Activated CD4-positive, alpha-beta T cell treated with anti-CD3 and anti-CD28 coated beads, Interleukin-2, amount 10 ng/mL, durations not matched to agents 7 days and 5 days (primary cell): ENCODE measurements around the gene CACNA2D4. TPM values are rescaled to one million over a fixed set of nuclear protein-coding genes. Genes with fewer than 3 reads are reported as not detected.

Experiments
- CTCF ChIA-PET: fragments of 350-600 bp; sonication (Branson Sonifier 250); formaldehyde crosslinking; loops from one replicate; lab custom pipeline; 2021; ENCODE audit warnings: antibody characterized with exemption; lab: Charles Lee
- POLR2A ChIA-PET: fragments of 350-600 bp; sonication (Branson Sonifier 250); formaldehyde crosslinking; loops from one replicate; lab custom pipeline; 2021; ENCODE audit warnings: antibody characterized with exemption; lab: Charles Lee
- DNase-seq: peaks from one replicate; pipeline ENCODE4 v3.0.0-alpha.2; 2020
- H3K27ac Mint-ChIP-seq: one replicate; pipeline ENCODE4 v1.8.0; 2021; ENCODE audit warnings: mild to moderate bottlenecking, moderate library complexity, mixed read lengths
- H3K27me3 Mint-ChIP-seq: one replicate; pipeline ENCODE4 v1.8.0; 2021; ENCODE audit warnings: mixed read lengths
- H3K36me3 Mint-ChIP-seq: one replicate; pipeline ENCODE4 v1.8.0; 2021; ENCODE audit warnings: low read depth, mixed read lengths
- H3K4me1 Mint-ChIP-seq: one replicate; pipeline ENCODE4 v1.8.0; 2021; ENCODE audit warnings: mixed read lengths
- H3K4me3 Mint-ChIP-seq: one replicate; pipeline ENCODE4 v1.8.0; 2021; ENCODE audit warnings: mild to moderate bottlenecking, moderate library complexity, mixed read lengths
- H3K9me3 Mint-ChIP-seq: one replicate; pipeline ENCODE4 v1.8.0; 2021; ENCODE audit warnings: mixed read lengths
- total RNA-seq, 2 experiments: library from RNA; stranded (reverse); gene quantifications; one replicate each; pipeline ENCODE4 v1.2.3, GENCODE V29; 2021

Gene CACNA2D4
- total RNA-seq, 2 experiments from 2014 or later: 12.9 to 16.4 TPM

DNA sequence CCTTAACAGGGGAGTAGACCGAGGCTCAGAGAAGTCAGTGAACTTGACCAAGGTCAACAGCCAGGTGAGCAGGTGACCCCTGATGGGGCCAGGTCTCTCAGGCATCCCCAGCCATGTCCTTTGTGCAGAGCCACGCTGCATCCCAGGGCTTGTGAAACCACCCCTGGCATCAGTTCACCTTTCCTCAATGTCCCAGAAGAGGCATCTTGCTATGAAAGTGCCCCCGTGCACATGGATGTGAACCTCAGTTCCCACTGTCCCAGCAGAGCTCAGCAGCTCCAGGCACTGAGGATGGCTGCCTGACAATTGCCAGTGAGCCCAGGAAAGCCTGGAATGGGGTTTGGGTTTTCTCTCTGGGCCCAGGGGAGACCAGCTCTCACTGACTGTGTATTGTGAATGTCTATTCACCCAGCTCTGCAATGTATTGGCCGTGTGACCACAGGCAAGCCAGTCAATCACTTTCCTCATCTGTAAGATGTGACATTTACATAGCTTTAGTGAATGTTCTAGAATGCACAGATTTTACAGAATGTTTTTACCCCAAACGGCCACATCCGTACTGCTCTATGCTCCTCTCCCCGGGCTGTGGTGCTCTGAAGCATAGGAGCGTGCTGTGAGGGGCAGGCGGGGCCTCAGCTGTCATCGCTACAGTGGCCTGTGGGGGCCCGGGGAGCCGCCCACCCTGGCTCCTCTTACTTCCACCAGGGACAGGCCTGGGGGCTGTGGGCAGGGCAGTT, 4.9 kb downstream of the CACNA2D4 start:
- no peak for DNase-seq

DNA sequence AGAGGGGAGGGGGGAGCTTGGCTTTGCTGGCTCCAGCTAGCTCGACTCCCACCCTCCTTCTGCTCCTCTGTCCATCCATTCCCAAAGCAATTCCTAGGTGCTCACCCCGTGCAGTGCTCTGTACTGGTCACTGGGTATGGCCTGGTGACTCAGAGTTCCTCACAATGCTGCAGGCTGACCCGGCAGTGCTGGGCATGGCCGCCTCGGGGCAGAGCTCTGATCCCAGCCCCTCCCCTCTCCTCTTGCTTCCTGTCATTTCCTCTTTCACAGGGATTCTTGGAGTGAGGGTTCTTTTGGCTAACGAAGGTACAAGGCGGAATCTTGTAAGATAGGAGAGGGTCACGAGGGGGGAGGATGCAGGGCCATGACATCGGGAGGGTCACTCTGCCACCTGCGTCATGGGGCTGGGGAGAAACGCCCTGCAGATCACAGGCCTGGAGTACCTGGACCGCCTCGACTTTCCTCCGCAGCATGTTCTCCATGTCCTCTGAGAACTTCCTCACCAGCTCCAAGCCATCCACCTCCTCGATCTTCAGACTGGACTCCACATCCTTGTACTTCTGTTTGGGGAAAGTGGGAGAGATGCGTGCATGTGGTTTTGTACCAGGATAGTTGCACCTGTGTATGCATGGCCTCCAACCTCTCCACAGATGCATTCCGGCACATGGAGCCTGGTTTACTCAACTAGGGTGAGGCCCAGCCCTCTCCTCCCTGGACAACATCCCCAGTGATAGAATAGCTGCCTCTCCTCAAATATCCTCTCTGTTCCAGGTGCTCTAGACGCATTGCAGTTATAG, 5.7 kb downstream of the CACNA2D4 start:
- no peak overlapping the region for H3K27ac Mint-ChIP-seq
- H3K36me3 Mint-ChIP-seq: no peaks in the 10 kb centered on the region
- no peak for DNase-seq
- no peak overlapping the region for H3K4me3 Mint-ChIP-seq
- H3K9me3 Mint-ChIP-seq: no peaks in the 10 kb centered on the region
- H3K27me3 Mint-ChIP-seq: peaks cover 3% of the 10 kb centered on the region
- POLR2A ChIA-PET: no interaction called here
- peaks cover 25% of the 10 kb centered on the region for H3K4me1 Mint-ChIP-seq
- CTCF ChIA-PET: interaction anchor here (1.4 kb wide), 1 partner anchor 18 kb away, joined by 3 read pairs; no protein-coding TSS in a partner anchor

More for the DNA sequence above, 4.9 kb downstream of the CACNA2D4 start:
- H3K36me3 Mint-ChIP-seq: no peaks in the 10 kb centered on the region
- POLR2A ChIA-PET: no interaction called here
- peaks cover 3% of the 10 kb centered on the region for H3K27me3 Mint-ChIP-seq
- H3K9me3 Mint-ChIP-seq: no peaks in the 10 kb centered on the region
- CTCF ChIA-PET: interaction anchor here (1.1 to 2.2 kb wide), 3 partner anchors 12 to 26 kb away, joined by 3 to 8 read pairs (median 3); no protein-coding TSS in a partner anchor
- no peak overlapping the region for H3K27ac Mint-ChIP-seq
- H3K4me3 Mint-ChIP-seq: no peak overlapping the region
- peaks cover 24% of the 10 kb centered on the region for H3K4me1 Mint-ChIP-seq

DNA sequence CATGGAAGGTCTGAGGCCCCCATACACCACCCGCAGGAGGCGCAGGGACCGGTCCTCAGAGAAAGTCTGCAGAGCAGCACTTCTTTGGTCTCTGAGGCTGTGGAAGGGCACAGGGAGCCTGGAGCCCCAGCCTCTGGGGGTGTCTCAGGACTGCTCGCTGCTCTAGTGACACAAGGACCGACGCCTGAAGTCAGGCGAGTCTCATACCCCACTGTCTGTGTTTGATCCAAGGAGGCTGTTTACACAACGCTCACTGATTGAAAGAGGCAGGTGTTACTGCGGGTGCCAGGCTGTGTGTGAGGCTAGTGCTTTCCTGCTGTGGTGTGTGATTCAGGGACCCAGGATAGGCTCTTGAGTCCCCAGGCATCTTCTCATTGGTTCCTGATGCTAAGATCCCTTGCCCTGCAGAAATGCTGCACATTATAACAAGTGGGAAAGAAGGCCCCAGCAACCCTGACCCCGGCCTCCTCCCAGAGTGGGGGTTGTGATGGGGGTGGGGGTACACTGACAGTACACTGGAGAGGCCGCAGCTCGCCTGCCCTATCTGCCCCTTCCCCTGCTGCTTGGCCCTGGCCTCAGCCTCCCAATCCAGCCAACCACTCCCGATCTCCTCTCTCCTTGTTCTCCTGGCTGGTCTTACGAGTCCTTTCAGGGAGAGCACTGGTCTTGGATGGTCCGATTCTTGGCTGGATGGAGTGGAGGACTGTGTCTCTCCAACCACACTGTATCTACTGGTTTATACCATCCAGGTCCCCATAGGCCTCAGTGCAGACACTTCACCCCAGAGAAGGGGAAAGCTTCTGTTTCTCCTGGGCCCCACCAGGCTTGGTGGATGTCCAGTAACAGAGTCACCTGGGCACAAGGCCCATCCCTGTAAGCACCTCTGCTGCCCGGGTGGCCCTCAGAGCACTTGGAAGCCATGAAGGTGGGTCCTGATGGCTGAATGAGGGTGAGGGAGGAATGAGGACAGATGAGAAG, 6.6 kb downstream of the CACNA2D4 start:
- peaks cover 5% of the 10 kb centered on the region for H3K27me3 Mint-ChIP-seq
- ChIA-PET CTCF (interaction anchor here (1.4 kb wide), 1 partner anchor 19 kb away, joined by 3 read pairs; no protein-coding TSS in a partner anchor), POLR2A (no interaction called here)
- H3K4me3 Mint-ChIP-seq: no peak overlapping the region
- no peaks in the 10 kb centered on the region for H3K9me3 Mint-ChIP-seq
- H3K36me3 Mint-ChIP-seq: no peaks in the 10 kb centered on the region
- H3K27ac Mint-ChIP-seq: no peak overlapping the region
- no peak for DNase-seq
- peaks cover 24% of the 10 kb centered on the region for H3K4me1 Mint-ChIP-seq

DNA sequence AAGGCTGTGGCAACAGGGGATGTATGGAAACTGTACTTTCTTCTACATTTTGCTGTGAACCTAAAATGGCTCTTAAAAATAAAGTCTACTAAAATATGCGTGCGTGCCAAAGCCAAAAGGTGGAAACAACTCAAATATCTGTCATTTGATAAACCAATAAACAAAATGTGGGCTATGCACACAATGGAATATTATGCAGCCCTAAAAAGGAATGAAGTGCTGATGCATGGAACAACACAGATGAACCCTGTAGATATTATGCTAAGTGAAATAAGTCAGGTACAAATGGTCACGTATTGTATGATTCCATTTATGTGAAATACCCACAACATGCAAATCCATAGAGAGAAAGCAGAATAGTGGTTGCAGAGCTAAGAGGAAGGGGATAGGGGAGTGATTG, 8.0 kb downstream of the CACNA2D4 start:
- no peak for DNase-seq
- CTCF ChIA-PET: interaction anchor here (0.7 kb wide), 1 partner anchor 51 kb away, joined by 4 read pairs; no protein-coding TSS in a partner anchor
- Mint-ChIP-seq H3K4me1 (peaks cover 11% of the 10 kb centered on the region), H3K27me3 (peaks cover 15% of the 10 kb centered on the region), H3K27ac (no peak overlapping the region), H3K36me3 (no peaks in the 10 kb centered on the region), H3K4me3 (no peak overlapping the region), H3K9me3 (peaks cover 5% of the 10 kb centered on the region)
- POLR2A ChIA-PET: no interaction called here

DNA sequence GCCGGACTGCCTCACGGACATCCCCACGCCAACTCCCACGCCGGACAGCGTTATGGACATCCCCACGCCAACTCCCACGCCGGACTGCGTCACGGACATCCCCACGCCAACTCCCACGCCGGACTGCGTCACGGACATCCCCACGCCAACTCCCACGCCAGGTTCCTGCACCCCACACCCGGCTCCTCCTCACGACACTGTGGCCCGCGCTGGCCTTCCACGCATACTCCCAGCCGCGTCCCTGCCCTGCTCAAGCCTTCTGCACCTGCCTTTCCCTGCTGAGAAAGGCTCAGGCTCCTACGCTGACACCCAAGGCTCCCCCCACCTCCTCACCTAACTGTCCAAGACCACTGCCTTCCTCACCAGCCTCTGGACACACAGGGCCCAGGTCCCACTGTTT, 9.7 kb downstream of the CACNA2D4 start:
- Mint-ChIP-seq H3K36me3 (no peaks in the 10 kb centered on the region), H3K4me3 (no peak overlapping the region), H3K27ac (no peak overlapping the region), H3K27me3 (peaks cover 19% of the 10 kb centered on the region), H3K9me3 (peaks cover 14% of the 10 kb centered on the region), H3K4me1 (peaks cover 4% of the 10 kb centered on the region)
- DNase-seq: no peak
- CTCF ChIA-PET: no interaction called here
- POLR2A ChIA-PET: no interaction called here

DNA sequence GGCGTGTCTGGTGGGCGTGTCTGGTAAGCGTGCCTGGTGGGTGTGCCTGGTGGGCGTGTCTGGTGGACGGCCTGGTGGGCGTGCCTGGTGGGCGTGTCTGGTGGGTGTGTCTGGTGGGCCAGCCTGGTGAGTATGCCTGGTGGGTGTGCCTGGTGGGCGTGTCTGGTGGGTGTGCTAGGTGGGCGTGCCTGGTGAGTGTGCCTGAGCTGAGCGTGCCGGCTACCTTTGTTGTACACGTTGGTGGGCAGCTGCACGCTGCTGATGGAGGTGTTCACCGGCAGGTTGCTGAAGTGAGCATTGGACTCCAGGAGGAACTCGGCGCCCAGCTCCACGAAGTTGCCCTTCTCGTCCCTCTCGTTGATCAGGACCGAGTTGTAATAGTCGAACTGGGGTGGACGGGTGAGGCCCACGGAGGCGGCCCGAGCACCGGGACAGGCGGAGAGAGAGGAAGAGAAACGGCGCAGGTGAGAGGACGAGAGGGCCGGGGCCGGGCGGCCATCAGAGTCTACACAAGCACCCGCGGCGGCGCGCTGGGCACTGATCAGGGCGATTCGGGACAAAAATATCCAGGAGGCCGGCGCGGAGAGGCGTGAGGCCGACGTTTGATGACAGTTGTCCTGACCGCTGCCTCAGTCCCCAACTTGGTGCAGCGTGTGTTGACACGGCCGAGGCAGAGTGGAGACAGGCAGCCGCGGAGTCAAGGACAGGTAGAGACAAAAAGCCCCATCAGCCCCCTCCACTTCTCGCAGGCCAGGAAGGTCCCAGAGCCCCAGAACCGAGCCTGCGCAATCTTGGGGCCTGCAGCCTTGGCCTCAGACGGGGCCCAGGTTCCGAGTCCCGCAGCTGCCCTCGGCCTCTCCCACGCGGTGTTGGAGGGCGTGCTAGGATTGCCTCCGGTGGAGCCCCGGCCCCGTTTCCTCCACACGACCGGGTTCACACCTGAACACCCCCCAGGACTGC, 10.5 kb downstream of the CACNA2D4 start:
- peaks cover 26% of the 10 kb centered on the region for H3K27me3 Mint-ChIP-seq
- H3K4me3 Mint-ChIP-seq: no peak overlapping the region
- H3K27ac Mint-ChIP-seq: no peak overlapping the region
- H3K4me1 Mint-ChIP-seq: peaks cover 4% of the 10 kb centered on the region
- peaks cover 19% of the 10 kb centered on the region for H3K9me3 Mint-ChIP-seq
- H3K36me3 Mint-ChIP-seq: no peaks in the 10 kb centered on the region
- ChIA-PET CTCF (no interaction called here), POLR2A (no interaction called here)
- no peak for DNase-seq

DNA sequence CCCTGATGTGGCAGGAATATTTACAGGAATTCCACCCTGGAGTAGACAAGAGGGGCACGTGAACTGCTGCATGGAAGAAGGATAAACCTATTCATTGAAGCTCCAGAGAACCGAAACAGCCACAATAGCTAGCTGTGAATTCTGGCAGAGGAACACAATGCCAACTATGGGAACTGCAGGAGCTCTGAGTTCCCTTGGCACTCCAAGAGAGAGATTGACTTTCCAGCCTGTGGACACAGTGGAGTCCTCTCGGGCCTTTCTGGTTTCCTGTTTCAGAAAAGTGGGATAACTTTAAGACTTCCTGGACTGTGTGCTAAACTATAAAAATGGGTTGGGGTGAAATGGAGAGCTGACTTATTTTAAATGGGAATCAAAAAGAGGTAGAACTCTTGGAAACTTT, 11.9 kb downstream of the CACNA2D4 start:
- Mint-ChIP-seq H3K27me3 (peaks cover 36% of the 10 kb centered on the region), H3K27ac (no peak overlapping the region), H3K9me3 (peaks cover 24% of the 10 kb centered on the region), H3K36me3 (no peaks in the 10 kb centered on the region), H3K4me3 (no peak overlapping the region), H3K4me1 (peaks cover 4% of the 10 kb centered on the region)
- no peak for DNase-seq
- CTCF ChIA-PET: no interaction called here
- POLR2A ChIA-PET: no interaction called here

DNA sequence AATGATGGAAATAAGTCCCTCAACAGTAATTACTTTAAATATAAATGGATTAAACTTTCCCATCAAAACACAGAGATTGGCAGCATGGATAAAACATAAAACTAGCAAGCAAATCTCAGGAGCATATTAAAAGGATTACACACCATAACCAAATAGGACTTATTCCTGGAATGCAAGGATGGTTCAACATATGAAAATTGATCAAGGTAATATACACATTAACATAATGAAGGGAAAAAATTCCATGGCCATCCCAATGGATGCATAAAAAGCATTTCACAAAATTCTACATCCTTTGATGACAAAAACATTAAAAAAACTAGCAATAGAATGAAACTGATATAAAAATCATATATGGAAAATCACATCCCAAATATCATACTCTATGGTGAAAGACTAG, 13.6 kb downstream of the CACNA2D4 start:
- ChIA-PET POLR2A (no interaction called here), CTCF (interaction anchor here (1.1 kb wide), 1 partner anchor 16 kb away, joined by 3 read pairs; no protein-coding TSS in a partner anchor)
- no peak overlapping the region for H3K27ac Mint-ChIP-seq
- peaks cover 24% of the 10 kb centered on the region for H3K9me3 Mint-ChIP-seq
- DNase-seq: no peak
- H3K4me3 Mint-ChIP-seq: no peak overlapping the region
- H3K27me3 Mint-ChIP-seq: peaks cover 40% of the 10 kb centered on the region
- H3K36me3 Mint-ChIP-seq: no peaks in the 10 kb centered on the region
- peaks cover 4% of the 10 kb centered on the region for H3K4me1 Mint-ChIP-seq

DNA sequence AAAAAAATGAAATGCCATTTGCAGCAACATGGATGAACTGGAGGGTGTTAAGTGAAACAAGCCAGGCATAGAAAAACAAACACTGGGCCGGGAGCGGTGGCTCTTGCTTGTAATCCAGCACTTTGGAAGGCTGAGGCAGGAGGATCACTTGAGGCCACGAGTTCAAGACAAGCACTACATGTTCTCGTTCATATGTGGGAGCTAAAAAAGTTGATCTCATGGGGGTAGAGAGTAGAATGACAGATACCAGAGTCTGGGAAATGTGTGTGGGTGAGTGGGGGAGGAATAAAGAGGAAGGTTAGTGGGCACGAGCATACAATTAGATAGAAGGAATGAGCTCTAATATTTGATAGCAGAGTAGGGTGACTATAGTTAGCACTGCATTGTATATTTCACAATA, 21.5 kb downstream of the CACNA2D4 start:
- Mint-ChIP-seq H3K4me1 (no peaks in the 10 kb centered on the region), H3K36me3 (no peaks in the 10 kb centered on the region), H3K27me3 (peaks cover 48% of the 10 kb centered on the region), H3K9me3 (peaks cover under 1% of the 10 kb centered on the region), H3K4me3 (no peak overlapping the region), H3K27ac (no peak overlapping the region)
- no peak for DNase-seq
- ChIA-PET CTCF (no interaction called here), POLR2A (no interaction called here)

DNA sequence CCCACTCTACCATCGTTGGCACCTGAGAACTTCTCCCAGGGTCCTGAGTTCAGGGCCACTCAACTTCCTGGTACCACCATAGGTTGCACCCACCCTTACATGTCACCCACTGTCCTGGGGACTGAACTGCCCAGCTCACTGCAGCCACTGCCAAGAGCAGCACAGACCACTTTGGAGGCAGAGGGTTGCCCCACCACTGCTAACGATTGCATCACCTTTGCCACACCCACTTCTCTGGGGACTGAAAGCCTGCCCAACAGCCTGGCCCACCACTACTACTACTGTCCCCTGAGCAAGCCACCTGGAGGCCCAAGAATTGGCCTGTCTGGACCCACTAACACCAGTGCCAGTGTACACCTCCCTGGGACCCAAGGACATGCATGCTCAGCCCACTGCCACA, 27.6 kb downstream of the CACNA2D4 start:
- CTCF ChIA-PET: no interaction called here
- no peak for DNase-seq
- Mint-ChIP-seq H3K36me3 (no peaks in the 10 kb centered on the region), H3K27ac (no peak overlapping the region), H3K4me1 (no peaks in the 10 kb centered on the region), H3K4me3 (no peak overlapping the region), H3K9me3 (peaks cover 9% of the 10 kb centered on the region), H3K27me3 (peaks cover 32% of the 10 kb centered on the region)
- POLR2A ChIA-PET: no interaction called here

DNA sequence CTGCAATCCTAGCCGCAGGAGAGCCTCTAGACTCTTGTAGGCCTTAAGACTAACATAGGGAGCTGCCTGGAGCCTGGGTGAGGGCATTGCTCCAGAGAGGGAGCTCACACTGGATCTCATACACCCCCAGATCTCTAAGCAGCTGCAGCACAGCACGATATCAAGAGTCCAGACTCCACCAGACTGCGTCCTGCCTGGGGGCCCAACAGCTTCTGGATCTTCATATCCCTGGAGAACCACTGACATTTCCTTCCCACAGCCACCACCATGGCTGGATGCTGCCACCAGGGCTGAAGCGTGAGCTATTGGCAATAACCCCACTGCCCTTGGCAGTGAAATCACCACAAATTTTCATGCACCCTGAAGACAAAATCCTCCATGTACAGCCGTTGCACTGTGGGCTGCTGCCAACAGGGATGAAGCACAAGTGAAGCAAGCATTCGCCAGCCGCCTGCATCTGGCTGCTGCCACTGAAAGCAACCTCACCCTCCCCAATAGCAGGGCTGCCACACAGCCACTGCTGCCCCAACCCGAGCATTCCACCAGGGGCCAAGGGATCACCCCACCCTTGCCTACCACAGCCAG, 28.2 kb downstream of the CACNA2D4 start:
- no peaks in the 10 kb centered on the region for H3K4me1 Mint-ChIP-seq
- POLR2A ChIA-PET: no interaction called here
- peaks cover 9% of the 10 kb centered on the region for H3K9me3 Mint-ChIP-seq
- H3K27ac Mint-ChIP-seq: no peak overlapping the region
- CTCF ChIA-PET: no interaction called here
- H3K36me3 Mint-ChIP-seq: no peaks in the 10 kb centered on the region
- no peak overlapping the region for H3K4me3 Mint-ChIP-seq
- DNase-seq: no peak
- peaks cover 32% of the 10 kb centered on the region for H3K27me3 Mint-ChIP-seq
